HS-5 (cell line): Measurements from ENCODE around the gene ARHGAP44.
"Not testable (repeated sequence)": the region's sequence is repeated elsewhere in the genome, so short reads cannot be mapped to it uniquely, and the experiment has no call there.

Experiments
- DNase-seq: peaks from one replicate; pipeline ENCODE4 v3.0.0-alpha.2; 2012; ENCODE audit warnings: low read depth

Gene ARHGAP44

GRCh38 chr17:12815642-12816141 lies 26.4 kb downstream of the ARHGAP44 start:
- no peak for DNase-seq

GRCh38 chr17:12821376-12821940 lies 32.2 kb downstream of the ARHGAP44 start:
- no peak for DNase-seq

DNA sequence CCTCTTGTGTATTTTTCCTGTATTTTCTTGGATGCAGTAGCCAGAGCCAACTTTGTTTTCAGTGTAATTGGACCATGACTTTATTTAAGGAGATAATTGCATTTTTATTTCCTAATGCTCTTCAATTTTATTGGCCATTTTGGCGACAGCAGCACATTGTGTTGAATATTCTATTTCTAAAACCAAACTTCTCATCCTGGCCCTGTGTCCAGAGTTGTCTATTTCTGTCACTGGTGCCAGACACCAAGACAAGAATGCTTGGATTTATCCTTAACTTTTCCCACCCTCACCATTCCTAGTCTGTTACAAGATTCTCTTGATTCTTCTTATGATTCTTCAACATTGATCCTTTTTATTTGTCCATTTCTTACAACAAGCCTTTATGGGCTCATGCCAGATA lies 37.1 kb downstream of the ARHGAP44 start:
- no peak for DNase-seq

DNA sequence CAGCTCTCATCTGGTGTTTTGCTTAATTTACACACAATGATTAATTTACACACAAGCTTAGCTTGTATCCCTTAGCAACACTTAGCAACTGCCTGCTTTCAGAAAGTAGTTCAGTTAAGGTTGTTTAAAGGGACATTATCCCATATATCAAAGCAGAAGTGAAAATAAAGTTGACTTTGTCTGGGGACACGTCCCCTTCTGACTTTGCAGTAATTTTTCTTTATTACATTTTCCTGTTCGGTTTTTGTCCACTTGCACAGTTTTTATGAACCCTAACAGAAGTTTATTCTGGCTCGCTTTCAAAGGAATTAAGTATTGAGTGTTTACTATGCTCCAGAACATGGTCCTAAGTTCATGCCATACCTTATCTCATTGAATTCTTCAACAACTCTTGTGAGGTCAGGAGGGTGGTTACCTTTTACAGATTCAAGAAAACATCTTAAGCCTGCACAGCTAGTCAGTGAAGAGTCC lies 41.5 kb downstream of the ARHGAP44 start:
- no peak for DNase-seq

- DNase-seq = no peak
Observed at GRCh38 chr17:12831839-12832238, 42.5 kb downstream of the ARHGAP44 start.

- no peak for DNase-seq
Observed at GRCh38 chr17:12839042-12839441, 49.7 kb downstream of the ARHGAP44 start.

- DNase-seq = no peak
Observed at GRCh38 chr17:12842936-12843335, 53.6 kb downstream of the ARHGAP44 start.

- no peak for DNase-seq
Observed at GRCh38 chr17:12850996-12851395, 61.7 kb downstream of the ARHGAP44 start.

GRCh38 chr17:12851901-12852435 lies 62.7 kb downstream of the ARHGAP44 start:
- DNase-seq = no peak

GRCh38 chr17:12853921-12854320 lies 64.6 kb downstream of the ARHGAP44 start:
- DNase-seq = no peak

DNA sequence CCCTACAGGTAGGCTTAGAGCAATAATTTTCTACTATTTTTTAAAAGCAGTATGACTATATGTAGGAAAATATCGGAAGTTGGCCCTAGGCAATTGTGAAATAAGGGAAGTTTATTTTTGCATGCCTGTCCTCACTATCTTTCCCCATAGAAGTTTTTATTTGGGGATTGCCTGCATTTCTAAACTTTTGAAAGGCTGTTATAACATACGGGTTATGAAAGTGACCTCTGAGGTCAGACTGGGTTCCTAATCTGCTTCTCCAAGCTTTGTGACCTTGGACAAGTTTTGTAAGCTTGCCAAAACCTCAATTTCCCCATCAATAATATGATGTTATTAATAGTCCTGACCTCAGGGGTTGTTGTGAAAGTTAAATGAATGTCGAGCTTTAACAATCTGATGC lies 67.1 kb downstream of the ARHGAP44 start:
- DNase-seq = no peak

- DNase-seq = no peak
Observed at GRCh38 chr17:12857592-12857991, 68.3 kb downstream of the ARHGAP44 start.

DNA sequence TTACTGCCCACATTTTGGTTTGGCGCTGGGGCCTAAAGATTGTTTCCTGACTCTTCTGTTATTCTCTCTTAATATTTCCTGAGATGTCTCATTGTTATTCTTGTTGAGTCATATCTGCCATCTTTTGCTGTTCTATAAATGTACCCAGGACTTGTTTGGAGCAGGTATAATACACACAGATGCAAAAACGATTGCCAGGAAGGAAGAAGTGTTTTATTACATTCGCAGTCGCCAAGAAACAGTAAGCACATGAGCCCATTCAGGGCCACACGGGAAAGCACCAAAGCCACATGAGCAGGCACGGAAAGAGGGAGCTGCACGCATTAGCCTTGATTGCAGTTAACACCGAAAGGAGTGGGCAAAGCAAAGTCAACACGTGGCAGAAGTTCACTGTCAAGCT lies 70.2 kb downstream of the ARHGAP44 start:
- no peak for DNase-seq

DNA sequence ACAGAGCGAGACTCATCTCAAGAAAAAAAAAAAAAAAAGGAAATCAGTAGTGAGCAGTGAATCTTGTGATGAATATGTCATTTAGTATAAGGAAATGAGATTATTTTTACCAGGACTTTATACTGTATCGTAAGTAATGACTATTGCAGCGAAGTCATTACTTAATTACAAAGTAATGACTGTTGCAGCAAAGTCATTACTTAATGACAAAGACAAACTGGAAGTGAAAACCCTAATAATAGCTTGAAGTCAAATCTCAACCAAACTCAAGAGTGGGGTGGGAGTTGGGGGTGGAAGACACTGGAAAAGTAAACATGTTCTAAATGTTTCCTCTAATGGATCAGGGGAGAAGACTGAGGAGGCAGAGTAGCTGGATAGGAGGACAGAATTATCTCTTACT lies 76.5 kb downstream of the ARHGAP44 start:
- DNase-seq = no peak

- no peak for DNase-seq
Observed at GRCh38 chr17:12866244-12866643, 76.9 kb downstream of the ARHGAP44 start.

DNA sequence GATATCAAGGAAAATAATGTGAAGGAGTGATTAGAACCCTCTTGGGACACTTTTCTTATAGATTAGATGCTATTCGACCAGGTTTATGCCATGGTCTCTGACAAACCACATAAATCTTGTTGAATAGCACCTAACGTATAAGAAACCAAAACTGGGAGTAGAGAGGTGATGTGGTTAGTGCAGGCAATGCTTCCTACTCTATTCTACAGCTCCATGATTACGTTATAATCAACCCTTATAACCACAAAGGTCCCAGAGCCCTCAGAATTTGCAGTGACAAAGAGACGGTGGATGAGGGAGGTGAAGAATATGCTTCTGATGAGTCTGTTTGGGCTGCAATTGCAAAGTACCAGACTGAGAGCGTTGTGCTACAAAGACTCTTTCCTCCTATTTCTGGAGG lies 78.4 kb downstream of the ARHGAP44 start:
- no peak for DNase-seq

DNA sequence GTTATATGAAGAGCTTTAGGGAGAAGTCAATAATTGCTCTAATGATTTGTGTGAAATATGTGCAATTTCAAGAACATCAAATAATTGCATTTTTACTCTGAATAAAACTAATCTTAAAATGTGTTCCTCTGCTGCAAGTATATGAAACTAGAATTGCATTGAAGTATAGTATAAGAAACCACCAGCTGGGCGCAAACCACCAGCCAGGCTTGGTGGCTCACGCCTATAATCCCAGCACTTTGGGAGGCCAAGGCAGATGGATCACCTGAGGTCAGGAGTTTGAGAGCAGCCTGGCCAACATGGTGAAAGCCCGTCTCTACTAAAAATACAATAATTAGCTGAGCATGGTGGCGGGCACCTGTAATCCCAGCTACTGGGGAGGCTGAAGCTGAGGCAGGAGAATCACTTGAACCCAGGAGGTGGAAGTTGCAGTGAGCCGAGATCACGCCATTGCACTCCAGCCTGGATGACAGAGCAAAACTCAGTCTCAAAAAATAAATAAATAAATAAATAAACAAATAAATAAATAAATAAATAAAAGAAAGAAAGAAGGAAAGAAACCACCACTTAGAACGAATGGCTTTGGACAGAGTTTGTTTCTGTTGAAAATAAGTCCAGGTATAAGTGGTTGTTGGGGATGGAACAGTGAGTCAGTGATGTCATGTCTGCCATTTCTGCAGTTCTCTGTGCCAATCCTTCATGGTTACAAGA lies 84.3 kb downstream of the ARHGAP44 start:
- DNase-seq = not testable (repeated sequence)

DNA sequence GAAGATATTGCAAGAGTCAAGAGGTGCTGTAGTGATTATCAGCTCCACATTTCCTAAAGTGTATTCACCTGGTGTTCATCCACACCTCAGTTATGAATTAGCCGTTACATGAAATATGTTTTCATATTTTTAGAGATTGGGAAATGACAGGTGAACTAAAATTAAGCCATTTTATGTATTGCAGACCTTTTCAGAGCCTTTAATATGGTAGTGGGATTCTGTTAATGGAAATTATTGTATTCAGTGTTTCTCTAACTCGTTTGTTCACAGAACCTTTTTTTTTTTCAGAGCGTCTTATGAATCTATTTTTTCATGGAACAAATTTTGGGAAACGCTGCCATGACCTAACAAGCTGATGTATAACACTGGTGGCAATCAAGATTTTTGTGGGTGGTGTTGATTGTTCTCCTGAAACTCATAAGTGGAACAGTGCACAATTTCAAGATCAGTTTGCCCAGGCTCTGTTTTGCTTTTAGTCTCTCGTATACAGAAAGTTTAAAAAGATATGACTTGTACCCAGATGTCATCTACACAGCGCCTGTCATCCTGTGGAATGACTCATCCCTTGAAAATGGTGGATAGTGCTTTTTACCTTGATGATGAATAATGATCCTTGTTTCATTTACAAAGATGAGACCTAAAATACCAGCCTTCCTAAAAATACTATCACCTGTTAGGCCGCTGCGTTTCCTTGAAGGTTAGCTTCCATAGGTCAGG lies 88.8 kb downstream of the ARHGAP44 start:
- DNase-seq = no peak

GRCh38 chr17:12879096-12879495 lies 89.8 kb downstream of the ARHGAP44 start:
- not testable (repeated sequence) for DNase-seq

DNA sequence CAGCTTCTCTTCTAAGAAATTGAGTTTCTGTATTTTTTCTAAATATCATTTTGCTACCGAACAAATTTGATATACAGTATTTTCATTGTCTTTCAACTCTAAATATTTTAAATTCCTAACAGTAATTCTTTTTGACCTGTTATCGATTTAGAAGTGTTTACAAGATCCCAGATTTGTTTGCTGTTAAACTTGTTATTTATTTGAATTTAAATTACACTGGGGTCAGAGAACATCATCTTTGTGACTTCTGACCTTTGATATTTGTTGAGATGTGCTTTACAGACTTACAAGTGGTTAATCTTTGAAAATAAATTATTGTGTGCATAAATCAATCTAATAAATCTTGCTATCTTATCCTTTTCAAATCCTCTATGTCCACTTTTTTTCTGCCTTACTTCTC lies 94.2 kb downstream of the ARHGAP44 start:
- DNase-seq = no peak

GRCh38 chr17:12887088-12887487 lies 97.8 kb downstream of the ARHGAP44 start:
- no peak for DNase-seq

GRCh38 chr17:12896180-12896785 lies 107.0 kb downstream of the ARHGAP44 start:
- DNase-seq = no peak
